Loucy (cell line): ENCODE results near the gene ABCC4.

Source experiments
- CTCF ChIP-seq: fragments of 200-600 bp; sonication (generic); conservative IDR thresholded peaks from 2 replicates; pipeline ENCODE4 v1.5.1; 2014; ENCODE audit warnings: mild to moderate bottlenecking, antibody characterized with exemption, low read length
- EZH2phosphoT487 ChIP-seq: fragments of 200-600 bp; IDR thresholded peaks from 2 replicates; pipeline ENCODE4 v1.6.1; 2018; ENCODE audit warnings: antibody characterized with exemption, mild to moderate bottlenecking, moderate library complexity, borderline replicate concordance

- no peak for TF ChIP-seq CTCF
- no peak for TF ChIP-seq EZH2phosphoT487
Measured at GRCh38 chr13:95115525-95115924, 185.7 kb downstream of the ABCC4 start.
